Upper lobe of right lung (tissue), 1 donor: ENCODE measurements around the gene PDP2. TPM values are rescaled to one million over a fixed set of nuclear protein-coding genes. Genes with fewer than 3 reads are reported as not detected.

ENCODE experiments used
- ATAC-seq: fragments of 200-7000 bp; cut with Tn5 transposase; one replicate; pipeline ENCODE4 v1.9.1; 2020; ENCODE audit warnings: mild to moderate bottlenecking, moderate library complexity
- DNase-seq: peaks from one replicate; pipeline ENCODE4 v3.0.0-alpha.2; 2020
- H3K27ac ChIP-seq: fragments of 200-600 bp; one replicate; pipeline ENCODE4 v1.8.0; 2022
- H3K27me3 ChIP-seq: fragments of 200-600 bp; one replicate; pipeline ENCODE4 v1.8.0; 2022; ENCODE audit warnings: mild to moderate bottlenecking
- H3K36me3 ChIP-seq: fragments of 200-600 bp; one replicate; pipeline ENCODE4 v1.8.0; 2022
- H3K4me1 ChIP-seq: fragments of 200-600 bp; one replicate; pipeline ENCODE4 v1.8.0; 2022
- H3K4me3 ChIP-seq: fragments of 200-600 bp; one replicate; pipeline ENCODE4 v1.8.0; 2022; ENCODE audit warnings: mild to moderate bottlenecking
- H3K9me3 ChIP-seq: fragments of 200-600 bp; one replicate; pipeline ENCODE4 v1.8.0; 2022
- intact Hi-C: fragments of 100-400 bp; cut with DNase I; formaldehyde crosslinking; loops from one replicate; pipeline ENCODE4 v1.11.0; 2022
- total RNA-seq: library from RNA; stranded (reverse); fragmentation: NEBNext Ultra II Directional; extraction: Animal tissue kit (Norgen Biotek cat#: 25700); gene quantifications from one replicate; pipeline ENCODE4 v1.2.1, GENCODE V29; 2021
- TF ChIP-seq, protein P1 (sequence below): fragments of 200-600 bp; IDR thresholded peaks from one replicate; pipeline ENCODE4 v1.8.0; 2022; ENCODE audit warnings: antibody characterized with exemption
- donor health status: DM: no; HTN: yes; CAD: no; lungs with severe emphysema.

PDP2 gene
- total RNA-seq, 1 donor from 2014 or later: 22.4 TPM

DNA sequence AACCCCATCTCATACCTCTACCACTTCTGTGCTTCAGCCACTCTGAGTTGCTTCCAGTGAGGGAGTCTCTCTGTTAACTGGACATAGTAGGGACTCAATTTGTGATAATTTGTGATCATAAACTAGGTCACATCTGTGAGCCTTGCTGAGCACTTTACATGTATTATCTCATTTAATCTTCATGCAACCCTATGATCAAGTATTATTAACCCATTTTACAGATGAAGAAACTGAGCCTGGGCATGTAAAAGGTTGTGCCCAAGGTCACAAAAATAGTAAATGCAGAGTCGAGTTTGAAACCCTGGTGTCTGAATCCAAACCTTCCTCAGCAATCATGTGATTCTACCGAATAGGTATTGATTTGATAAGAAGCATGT is 18.6 kb downstream of the PDP2 start:
- intact Hi-C loops: no loop called here
- ATAC-seq (no peak), DNase-seq (no peak)
- H3K27me3 ChIP-seq: no peaks in the 10 kb centered on the region
- H3K4me1 ChIP-seq: peaks cover 28% of the 10 kb centered on the region
- H3K4me3 ChIP-seq: no peak overlapping the region
- H3K36me3 ChIP-seq: no peaks in the 10 kb centered on the region
- no peaks in the 10 kb centered on the region for H3K9me3 ChIP-seq
- TF ChIP-seq, protein P1, sequence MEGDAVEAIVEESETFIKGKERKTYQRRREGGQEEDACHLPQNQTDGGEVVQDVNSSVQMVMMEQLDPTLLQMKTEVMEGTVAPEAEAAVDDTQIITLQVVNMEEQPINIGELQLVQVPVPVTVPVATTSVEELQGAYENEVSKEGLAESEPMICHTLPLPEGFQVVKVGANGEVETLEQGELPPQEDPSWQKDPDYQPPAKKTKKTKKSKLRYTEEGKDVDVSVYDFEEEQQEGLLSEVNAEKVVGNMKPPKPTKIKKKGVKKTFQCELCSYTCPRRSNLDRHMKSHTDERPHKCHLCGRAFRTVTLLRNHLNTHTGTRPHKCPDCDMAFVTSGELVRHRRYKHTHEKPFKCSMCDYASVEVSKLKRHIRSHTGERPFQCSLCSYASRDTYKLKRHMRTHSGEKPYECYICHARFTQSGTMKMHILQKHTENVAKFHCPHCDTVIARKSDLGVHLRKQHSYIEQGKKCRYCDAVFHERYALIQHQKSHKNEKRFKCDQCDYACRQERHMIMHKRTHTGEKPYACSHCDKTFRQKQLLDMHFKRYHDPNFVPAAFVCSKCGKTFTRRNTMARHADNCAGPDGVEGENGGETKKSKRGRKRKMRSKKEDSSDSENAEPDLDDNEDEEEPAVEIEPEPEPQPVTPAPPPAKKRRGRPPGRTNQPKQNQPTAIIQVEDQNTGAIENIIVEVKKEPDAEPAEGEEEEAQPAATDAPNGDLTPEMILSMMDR: no peak
- peak overlapping the region; percentile 73 for H3K27ac ChIP-seq

DNA sequence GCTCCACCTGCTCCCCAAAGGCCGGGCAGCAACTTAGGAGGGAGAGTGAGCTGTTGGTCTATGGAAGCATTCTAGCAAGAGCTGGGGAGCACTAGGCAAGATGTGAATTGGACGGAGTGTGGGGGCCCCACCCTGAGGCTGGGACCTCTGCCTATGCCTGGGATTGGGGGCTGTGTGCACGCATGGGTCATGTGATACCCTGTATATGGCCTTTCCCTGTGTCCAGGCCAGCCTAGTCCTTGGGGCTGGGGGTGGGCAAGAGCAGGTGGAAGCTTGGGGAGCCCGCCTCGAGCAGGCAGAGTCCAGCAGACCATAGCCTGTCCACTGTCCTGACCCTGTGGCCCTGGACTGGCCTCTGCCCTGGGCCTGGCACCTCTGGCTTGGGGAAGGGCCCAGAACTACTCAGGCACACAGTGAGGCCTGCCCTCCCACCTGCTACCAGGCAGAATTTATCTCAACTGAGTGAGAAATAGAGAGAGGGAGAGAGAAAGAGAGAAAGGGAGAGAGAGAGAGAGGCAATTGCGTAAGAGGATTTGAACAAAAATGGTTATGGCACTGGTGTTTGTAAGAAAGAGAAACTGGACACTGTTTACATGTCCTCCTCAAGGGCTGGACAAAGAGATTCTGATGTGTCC is 19.1 kb downstream of the PDP2 start:
- intact Hi-C loops: no loop called here
- Histone ChIP-seq H3K27me3 (no peaks in the 10 kb centered on the region), H3K9me3 (no peaks in the 10 kb centered on the region), H3K4me3 (no peak overlapping the region), H3K27ac (peak overlapping the region; percentile 73), H3K36me3 (no peaks in the 10 kb centered on the region), H3K4me1 (peaks cover 28% of the 10 kb centered on the region)
- ATAC-seq: no peak
- no peak for DNase-seq
- TF ChIP-seq, protein P1: no peak

DNA sequence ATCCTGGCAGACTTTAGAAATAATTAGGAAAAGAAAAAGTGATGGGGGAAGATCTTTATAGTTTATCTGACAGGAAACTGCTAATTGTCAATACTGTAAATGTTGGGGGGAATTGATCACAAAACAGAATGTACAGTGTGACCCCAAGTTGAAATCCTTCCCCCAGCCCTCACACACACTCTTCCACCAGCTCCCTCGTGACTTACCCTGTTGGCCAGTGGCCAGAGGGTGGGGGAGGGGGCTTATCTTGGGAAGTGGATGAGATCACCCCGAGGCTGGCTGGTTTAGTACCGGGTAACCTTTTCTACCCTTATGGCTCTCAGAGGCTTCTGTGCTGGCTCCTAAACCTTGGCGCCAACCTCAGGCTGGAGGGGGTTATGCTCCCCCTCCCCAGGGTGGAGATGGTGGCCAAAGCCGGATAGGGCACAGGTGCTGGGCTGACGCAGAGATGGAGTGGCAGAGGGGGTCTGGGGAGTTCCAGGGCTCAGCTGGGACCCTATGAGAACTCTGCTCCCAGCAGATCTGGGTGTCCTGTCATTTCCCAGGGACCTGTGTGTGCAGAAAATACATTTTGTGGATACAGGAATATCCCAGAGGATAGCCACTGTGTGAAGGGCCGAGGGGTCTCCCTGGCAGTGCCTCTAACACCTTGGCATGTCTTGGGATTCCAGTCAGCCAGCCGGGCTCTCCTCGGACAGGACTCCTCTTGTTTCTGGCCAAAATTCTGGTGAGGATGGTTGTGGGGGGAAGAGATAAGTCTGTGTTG is 19.8 kb downstream of the PDP2 start:
- no peaks in the 10 kb centered on the region for H3K36me3 ChIP-seq
- peak overlapping the region; percentile 73 for H3K27ac ChIP-seq
- H3K4me1 ChIP-seq: peaks cover 35% of the 10 kb centered on the region
- intact Hi-C loops: no loop called here
- peak; percentile 49 for ATAC-seq
- H3K9me3 ChIP-seq: no peaks in the 10 kb centered on the region
- no peaks in the 10 kb centered on the region for H3K27me3 ChIP-seq
- peak; percentile 87 for DNase-seq
- TF ChIP-seq, protein P1: no peak
- H3K4me3 ChIP-seq: no peak overlapping the region

DNA sequence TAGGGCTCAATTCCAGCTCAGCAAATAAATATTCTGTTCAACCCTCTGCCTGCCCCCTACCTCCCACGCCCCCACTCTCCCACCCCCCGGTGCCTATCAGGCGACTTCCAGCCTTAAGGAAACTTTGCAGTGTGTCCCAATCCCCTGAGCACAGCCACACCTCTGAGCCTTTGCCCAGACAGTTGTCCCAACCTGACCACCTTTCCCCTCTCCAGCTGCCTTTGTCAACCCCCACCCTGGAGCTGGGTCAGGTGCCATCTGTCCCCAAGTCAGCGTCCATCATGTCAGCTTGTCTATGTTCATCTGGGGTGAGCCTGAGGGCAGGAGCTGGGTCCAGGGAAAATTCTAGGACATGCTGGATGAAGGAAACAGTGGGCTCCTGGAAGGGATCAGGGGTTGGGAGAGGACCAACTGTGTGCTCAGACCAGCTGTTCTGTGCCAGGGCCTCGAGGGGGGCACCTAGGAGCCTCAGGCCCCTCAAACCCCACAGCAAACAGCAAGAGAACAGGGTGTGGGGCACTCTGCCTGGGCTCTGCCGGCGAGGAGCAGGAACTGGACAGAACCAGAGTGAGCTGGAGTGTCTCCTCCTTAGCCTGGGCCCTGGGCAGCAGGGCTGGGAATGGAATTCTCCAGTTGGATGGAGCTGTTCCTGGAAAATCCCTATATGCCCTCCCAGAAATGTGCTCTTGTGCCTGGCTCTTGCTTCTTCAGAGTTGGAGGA is 20.6 kb downstream of the PDP2 start:
- TF ChIP-seq, protein P1: no peak
- no peaks in the 10 kb centered on the region for H3K36me3 ChIP-seq
- intact Hi-C loops: no loop called here
- ATAC-seq (peak; percentile 57), DNase-seq (no peak)
- H3K27ac ChIP-seq: peak overlapping the region; percentile 73
- H3K27me3 ChIP-seq: no peaks in the 10 kb centered on the region
- H3K4me1 ChIP-seq: peaks cover 38% of the 10 kb centered on the region
- H3K4me3 ChIP-seq: no peak overlapping the region
- H3K9me3 ChIP-seq: no peaks in the 10 kb centered on the region

DNA sequence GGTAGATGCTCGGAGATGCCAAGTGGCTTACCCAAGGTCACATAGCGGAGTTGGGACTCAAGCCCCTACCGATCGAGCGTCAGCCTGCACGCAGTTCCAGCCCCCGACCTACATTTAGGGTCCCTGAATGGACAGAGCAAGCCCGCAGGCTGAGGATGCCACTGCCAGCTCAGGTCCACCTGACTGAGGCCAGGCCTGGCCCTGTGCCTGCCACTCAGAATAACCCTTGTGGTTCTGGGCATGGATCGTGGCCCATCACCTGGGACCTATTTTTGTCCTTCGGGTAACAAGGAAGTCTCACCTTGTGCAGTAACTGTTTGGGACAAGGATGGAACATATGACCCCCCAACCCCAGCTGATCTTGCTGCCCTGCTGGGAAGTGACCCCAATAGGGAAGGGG is 21.3 kb downstream of the PDP2 start:
- ATAC-seq (no peak), DNase-seq (no peak)
- H3K36me3 ChIP-seq: no peaks in the 10 kb centered on the region
- H3K27ac ChIP-seq: no peak overlapping the region
- intact Hi-C loops: no loop called here
- no peak overlapping the region for H3K4me3 ChIP-seq
- H3K4me1 ChIP-seq: peaks cover 38% of the 10 kb centered on the region
- no peaks in the 10 kb centered on the region for H3K9me3 ChIP-seq
- TF ChIP-seq, protein P1: no peak
- H3K27me3 ChIP-seq: no peaks in the 10 kb centered on the region
